GM23248 (cell line): ENCODE measurements around the gene KLK2. TPM values are rescaled to one million over a fixed set of nuclear protein-coding genes. Genes with fewer than 3 reads are reported as not detected.

ENCODE experiments used
- DNase-seq: peaks from one replicate; pipeline ENCODE4 v3.0.0-alpha.2; 2015
- H2AFZ ChIP-seq: fragments of 200-600 bp; sonication (generic); 2 replicates; pipeline ENCODE4 v1.6.1; 2016; ENCODE audit warnings: antibody characterized with exemption
- H3F3A ChIP-seq: fragments of 200-600 bp; sonication (generic); 2 replicates; pipeline ENCODE4 v1.6.1; 2016; ENCODE audit warnings: mild to moderate bottlenecking, antibody characterized with exemption, mixed run types; ENCODE audit not compliant: insufficient read depth
- H3K27ac ChIP-seq: fragments of 200-600 bp; sonication (generic); 2 replicates; pipeline ENCODE4 v1.5.1; 2016; ENCODE audit warnings: mild to moderate bottlenecking
- H3K27me3 ChIP-seq: fragments of 200-600 bp; sonication (generic); replicated peaks from 2 replicates; pipeline ENCODE4 v1.6.1; 2016; ENCODE audit warnings: mild to moderate bottlenecking; ENCODE audit not compliant: insufficient read depth
- H3K36me3 ChIP-seq: fragments of 200-600 bp; sonication (generic); 2 replicates; pipeline ENCODE4 v1.6.1; 2016; ENCODE audit warnings: low read depth, mild to moderate bottlenecking
- H3K4me1 ChIP-seq: fragments of 200-600 bp; sonication (generic); 2 replicates; pipeline ENCODE4 v1.6.1; 2016; ENCODE audit warnings: mild to moderate bottlenecking; ENCODE audit not compliant: insufficient read depth
- H3K4me2 ChIP-seq: fragments of 200-600 bp; sonication (generic); one replicate; pipeline ENCODE4 v1.6.1; 2016; ENCODE audit warnings: mild to moderate bottlenecking; ENCODE audit not compliant: unreplicated experiment
- H3K4me3 ChIP-seq: fragments of 200-600 bp; sonication (generic); 2 replicates; pipeline ENCODE4 v1.5.1; 2016; ENCODE audit warnings: mild to moderate bottlenecking
- H3K79me2 ChIP-seq: fragments of 200-600 bp; sonication (generic); 2 replicates; pipeline ENCODE4 v1.6.1; 2016; ENCODE audit warnings: mild to moderate bottlenecking; ENCODE audit not compliant: insufficient read depth
- H3K9ac ChIP-seq: fragments of 200-600 bp; sonication (generic); 2 replicates; pipeline ENCODE4 v1.6.1; 2016; ENCODE audit warnings: mild to moderate bottlenecking
- H3K9me2 ChIP-seq: fragments of 200-600 bp; sonication (generic); 2 replicates; pipeline ENCODE4 v1.6.1; 2016; ENCODE audit warnings: mixed run types, mild to moderate bottlenecking, moderate library complexity; ENCODE audit not compliant: insufficient read depth
- H3K9me3 ChIP-seq: fragments of 200-600 bp; sonication (generic); one replicate; pipeline ENCODE4 v1.6.1; 2017; ENCODE audit warnings: low read depth
- H4K20me1 ChIP-seq: fragments of 200-600 bp; sonication (generic); 2 replicates; pipeline ENCODE4 v1.6.0; 2016; ENCODE audit not compliant: insufficient read depth
- EZH2 ChIP-seq: fragments of 200-600 bp; sonication (generic); IDR thresholded peaks from 2 replicates; pipeline ENCODE4 v1.6.1; 2018; ENCODE audit warnings: antibody characterized with exemption, mild to moderate bottlenecking; ENCODE audit not compliant: insufficient read depth, poor library complexity, severe bottlenecking
- EZH2phosphoT487 ChIP-seq: fragments of 200-600 bp; sonication (generic); IDR thresholded peaks from 2 replicates; pipeline ENCODE4 v1.6.1; 2018; ENCODE audit warnings: antibody characterized with exemption, moderate library complexity, mild to moderate bottlenecking, low read depth; ENCODE audit not compliant: insufficient read depth
- WGBS, 2 experiments: methylation state at CpG; one replicate each; pipeline ENCODE4 v1.1.6; 2015 to 2017; ENCODE audit warnings: low lambda C conversion rate in 2 of 2, low coverage in 1 of 2; ENCODE audit errors: missing lambda C conversion rate in 2 of 2; 5-methylcytosine and 5-hydroxymethylcytosine counted together
- in situ Hi-C: fragments of 300-500 bp; cut with MboI; formaldehyde crosslinking; loops from 2 replicates; pipeline ENCODE4 v1.15.0; 2020
- polyA plus RNA-seq: library from polyadenylated mRNA; unstranded; fragments of >200 nt; fragmentation: Nextera tagmentation; extraction: Ambion mirVana; gene quantifications from 2 replicates; pipeline ENCODE4 v1.2.1, GENCODE V29; 2016
- total RNA-seq: library from RNA; depleted of rRNA; stranded (reverse); fragments of >200 nt; shearing (Covaris generic); gene quantifications from 2 replicates; pipeline ENCODE4 v1.2.3, GENCODE V29; 2014

KLK2 gene
- total and polyA plus RNA-seq, 2 experiments from 2014 or later, result not detected

DNA sequence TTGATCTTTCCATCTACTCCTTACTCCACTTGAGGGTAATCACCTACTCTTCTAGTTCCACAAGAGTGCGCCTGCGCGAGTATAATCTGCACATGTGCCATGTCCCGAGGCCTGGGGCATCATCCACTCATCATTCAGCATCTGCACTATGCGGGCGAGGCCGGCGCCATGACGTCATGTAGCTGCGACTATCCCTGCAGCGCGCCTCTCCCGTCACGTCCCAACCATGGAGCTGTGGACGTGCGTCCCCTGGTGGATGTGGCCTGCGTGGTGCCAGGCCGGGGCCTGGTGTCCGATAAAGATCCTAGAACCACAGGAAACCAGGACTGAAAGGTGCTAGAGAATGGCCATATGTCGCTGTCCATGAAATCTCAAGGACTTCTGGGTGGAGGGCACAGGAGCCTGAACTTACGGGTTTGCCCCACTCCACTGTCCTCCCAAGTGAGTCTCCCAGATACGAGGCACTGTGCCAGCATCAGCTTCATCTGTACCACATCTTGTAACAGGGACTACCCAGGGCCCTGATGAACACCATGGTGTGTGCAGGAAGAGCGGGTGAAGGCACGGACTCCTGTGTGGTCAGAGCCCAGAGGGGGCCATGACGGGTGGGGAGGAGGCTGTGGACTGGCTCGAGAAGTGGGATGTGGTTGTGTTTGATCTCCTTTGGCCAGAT, 2.7 kb upstream of the KLK2 start:
- H3K27me3 ChIP-seq, result no peaks in the 10 kb centered on the region
- no peaks in the 10 kb centered on the region for H4K20me1 ChIP-seq
- no peak overlapping the region for H3K4me2 ChIP-seq
- no peaks in the 10 kb centered on the region for H3K79me2 ChIP-seq
- DNase-seq, result no peak
- in situ Hi-C loops, result no loop called here
- no peaks in the 10 kb centered on the region for H3K9me3 ChIP-seq
- no peak overlapping the region for H3K4me3 ChIP-seq
- no peaks in the 10 kb centered on the region for H3K4me1 ChIP-seq
- no peaks in the 10 kb centered on the region for H3F3A ChIP-seq
- TF ChIP-seq EZH2 (no peak), EZH2phosphoT487 (no peak)
- no peak overlapping the region for H3K27ac ChIP-seq
- no peak overlapping the region for H2AFZ ChIP-seq
- no peaks in the 10 kb centered on the region for H3K36me3 ChIP-seq
- WGBS, 2 experiments, result 48% methylated on average over 25 to 26 of the region's 26 CpGs
- H3K9ac ChIP-seq, result no peak overlapping the region
- H3K9me2 ChIP-seq, result no peaks in the 10 kb centered on the region

- Histone ChIP-seq H3K9me2 (no peaks in the 10 kb centered on the region), H3K9me3 (no peaks in the 10 kb centered on the region), H3K79me2 (no peaks in the 10 kb centered on the region), H3K9ac (no peak overlapping the region), H3K4me1 (no peaks in the 10 kb centered on the region), H3K36me3 (no peaks in the 10 kb centered on the region), H3K4me3 (no peak overlapping the region), H2AFZ (no peak overlapping the region), H3K27ac (no peak overlapping the region), H3K4me2 (no peak overlapping the region), H3K27me3 (peaks cover 7% of the 10 kb centered on the region; the same call in 1 of the 2 replicates), H3F3A (no peaks in the 10 kb centered on the region), H4K20me1 (no peaks in the 10 kb centered on the region)
- no peak for TF ChIP-seq EZH2
- no peak for TF ChIP-seq EZH2phosphoT487
- 37 to 47% methylated on average over 5 of the region's 5 CpGs for WGBS, 2 experiments
- no peak for DNase-seq
- in situ Hi-C loops, result no loop called here
These were observed 972 bp downstream of the KLK2 start for GRCh38 chr19:50874211-50874610.

GRCh38 chr19:50875795-50876422, 2.7 kb downstream of the KLK2 start:
- H3K27me3 ChIP-seq, result peaks cover 7% of the 10 kb centered on the region
- 11 to 12% methylated on average over 4 to 9 of the region's 9 CpGs for WGBS, 2 experiments
- in situ Hi-C loops, result no loop called here

GRCh38 chr19:50876456-50876855, 3.2 kb downstream of the KLK2 start:
- DNase-seq, result no peak
- Histone ChIP-seq H3K9me2 (no peaks in the 10 kb centered on the region), H3K27me3 (peaks cover 7% of the 10 kb centered on the region), H3K4me2 (no peak overlapping the region), H3K9me3 (no peaks in the 10 kb centered on the region), H4K20me1 (no peaks in the 10 kb centered on the region), H3K79me2 (no peaks in the 10 kb centered on the region), H3K4me3 (no peak overlapping the region), H3K9ac (no peak overlapping the region), H3K27ac (no peak overlapping the region), H3F3A (no peaks in the 10 kb centered on the region), H3K4me1 (no peaks in the 10 kb centered on the region), H3K36me3 (no peaks in the 10 kb centered on the region), H2AFZ (no peak overlapping the region)
- WGBS, 2 experiments, result 3 to 12% methylated on average over 7 of the region's 7 CpGs
- no peak for TF ChIP-seq EZH2
- no peak for TF ChIP-seq EZH2phosphoT487
- in situ Hi-C loops, result no loop called here

More at GRCh38 chr19:50875795-50876422, 2.7 kb downstream of the KLK2 start:
- no peak for TF ChIP-seq EZH2
- no peak for TF ChIP-seq EZH2phosphoT487
- H4K20me1 ChIP-seq, result no peaks in the 10 kb centered on the region
- H3K9ac ChIP-seq, result no peak overlapping the region
- no peak overlapping the region for H2AFZ ChIP-seq
- no peak overlapping the region for H3K4me2 ChIP-seq
- H3K4me1 ChIP-seq, result no peaks in the 10 kb centered on the region
- H3K36me3 ChIP-seq, result no peaks in the 10 kb centered on the region
- no peak overlapping the region for H3K4me3 ChIP-seq
- no peaks in the 10 kb centered on the region for H3F3A ChIP-seq
- no peaks in the 10 kb centered on the region for H3K79me2 ChIP-seq
- H3K9me2 ChIP-seq, result no peaks in the 10 kb centered on the region
- no peak overlapping the region for H3K27ac ChIP-seq
- H3K9me3 ChIP-seq, result no peaks in the 10 kb centered on the region
- no peak for DNase-seq
